Esophagus muscularis mucosa (tissue), 4 donors: Measurements from ENCODE around the gene KIAA0930. TPM values are rescaled to one million over a fixed set of nuclear protein-coding genes. Genes with fewer than 3 reads are reported as not detected.

Source experiments
- DNase-seq: peaks from one replicate; pipeline ENCODE4 v3.0.0-alpha.2; 2017; ENCODE audit errors: extremely low spot score
- H3K27ac ChIP-seq, 4 donors: fragments of 200-600 bp; sonication (generic); replicated peaks in 1 of 4; 1 replicate in 3 of 4; 2 replicates in 1 of 4; pipeline ENCODE4 v1.5.1; 2016 to 2019; ENCODE audit warnings: mild to moderate bottlenecking in 1 of 4
- H3K27me3 ChIP-seq, 4 donors: fragments of 200-600 bp; sonication (generic); one replicate each; pipeline versions ENCODE4 v1.5.1 to v1.6.0; 2016 to 2019
- H3K36me3 ChIP-seq, 4 donors: fragments of 200-600 bp; sonication (generic); one replicate each; pipeline ENCODE4 v1.5.1; 2016 to 2019
- H3K4me1 ChIP-seq, 4 donors: fragments of 200-600 bp; sonication (generic); one replicate each; pipeline ENCODE4 v1.5.1; 2016 to 2019
- H3K4me3 ChIP-seq, 4 donors: fragments of 200-600 bp; sonication (generic); 1 replicate in 2 of 4; 2 replicates in 2 of 4; pipeline ENCODE4 v1.5.1; 2016 to 2019; ENCODE audit warnings: mild to moderate bottlenecking in 4 of 4, moderate library complexity in 1 of 4
- H3K9me3 ChIP-seq, 4 donors: fragments of 200-600 bp; sonication (generic); 1 replicate in 3 of 4; 2 replicates in 1 of 4; pipeline ENCODE4 v1.5.1; 2016 to 2019
- CTCF ChIP-seq, 3 experiments: fragments of 200-600 bp in 2 of 3; fragments of 450-650 bp in 1 of 3; sonication (generic) in 2 of 3; IDR thresholded peaks; one replicate each; pipeline ENCODE4 v1.5.1; 2017 to 2019; ENCODE audit warnings: antibody characterized with exemption in 3 of 3, mild to moderate bottlenecking in 2 of 3, moderate library complexity in 1 of 3
- EP300 ChIP-seq: sonication (generic); formaldehyde crosslinking; IDR thresholded peaks from one replicate; pipeline ENCODE4 v1.6.1; 2017; ENCODE audit warnings: antibody characterized with exemption
- POLR2A ChIP-seq: fragments of 450-650 bp; IDR thresholded peaks from one replicate; pipeline ENCODE4 v1.6.1; 2017; ENCODE audit warnings: antibody characterized with exemption, moderate library complexity, mild to moderate bottlenecking, low read depth
- POLR2AphosphoS5 ChIP-seq, 2 donors: sonication (generic); formaldehyde crosslinking; IDR thresholded peaks; one replicate each; pipeline ENCODE4 v1.6.1; 2017; ENCODE audit warnings: antibody characterized with exemption in 2 of 2
- WGBS: methylation state at CpG from one replicate; pipeline ENCODE4 v1.1.5; 2018; 5-methylcytosine and 5-hydroxymethylcytosine counted together
- intact Hi-C: fragments of 100-400 bp; cut with DNase I; formaldehyde crosslinking; loops from one replicate; pipeline ENCODE4 v1.15.1; 2023
- total RNA-seq, 4 donors: library from RNA; depleted of rRNA; stranded (reverse); fragments of >200 nt; gene quantifications; one replicate each; pipeline versions ENCODE4 v1.1.0 to v1.2.1, GENCODE V29; 2016

The KIAA0930 gene
- total RNA-seq, 4 donors from 2014 or later, result 31.6 to 67.1 (median 46.8) TPM

- peaks cover 0 to 29% (median 15%) of the 10 kb centered on the region in 4 donors for H3K36me3 ChIP-seq
- peaks cover 12 to 41% (median 27%) of the 10 kb centered on the region in 4 donors for H3K4me1 ChIP-seq
- intact Hi-C loops, result no loop called here
- no peak overlapping the region for H3K4me3 ChIP-seq
- H3K27ac ChIP-seq, result peak overlapping the region in 1 of 4 donors; percentile 41
- 80% methylated on average over 3 of the region's 3 CpGs for WGBS
- H3K9me3 ChIP-seq, result no peaks in the 10 kb centered on the region
- no peak for TF ChIP-seq EP300
- TF ChIP-seq POLR2AphosphoS5 (IDR thresholded peaks at IDR 0.05), result no peak
- no peak for TF ChIP-seq CTCF (IDR thresholded peaks at IDR 0.05)
- no peak for TF ChIP-seq POLR2A
- no peaks in the 10 kb centered on the region for H3K27me3 ChIP-seq
- DNase-seq, result no peak
These were observed 82.8 kb downstream of the KIAA0930 start for GRCh38 chr22:45157907-45158306.

GRCh38 chr22:45155050-45155840 lies 85.4 kb downstream of the KIAA0930 start:
- no peak for DNase-seq
- H3K27ac ChIP-seq, result no peak overlapping the region
- intact Hi-C loops, result no loop called here
- peaks cover 2 to 24% (median 11%) of the 10 kb centered on the region in 4 donors for H3K4me1 ChIP-seq
- TF ChIP-seq EP300 (no peak), CTCF (IDR thresholded peaks at IDR 0.05) (no peak), POLR2A (no peak), POLR2AphosphoS5 (IDR thresholded peaks at IDR 0.05) (no peak)
- no peak overlapping the region for H3K4me3 ChIP-seq
- peaks cover 0 to 43% (median 17%) of the 10 kb centered on the region in 4 donors for H3K36me3 ChIP-seq
- no peaks in the 10 kb centered on the region for H3K27me3 ChIP-seq
- no peaks in the 10 kb centered on the region for H3K9me3 ChIP-seq
- 75% methylated on average over 9 of the region's 9 CpGs for WGBS

DNA sequence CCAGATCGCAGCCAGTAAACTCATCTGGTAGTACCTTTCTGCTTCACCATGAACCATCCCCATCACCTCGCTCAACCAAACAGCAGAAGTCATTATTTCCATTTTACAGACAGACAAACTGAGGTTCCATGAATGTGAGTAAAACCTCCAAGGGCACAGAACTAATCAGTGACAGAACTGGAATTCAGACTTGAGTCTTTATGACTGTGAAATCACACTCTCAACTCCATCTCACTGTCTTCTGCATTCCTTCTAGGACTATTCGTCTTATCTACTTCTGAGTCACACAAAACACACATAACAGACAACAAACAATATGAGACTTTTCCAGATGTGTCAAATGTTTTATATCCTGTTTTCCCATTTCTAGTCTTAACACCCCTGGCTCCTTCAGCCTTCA lies 86.3 kb downstream of the KIAA0930 start:
- H3K9me3 ChIP-seq, result no peaks in the 10 kb centered on the region
- peaks cover 0 to 15% (median 5%) of the 10 kb centered on the region in 4 donors for H3K4me1 ChIP-seq
- DNase-seq, result no peak
- intact Hi-C loops, result no loop called here
- no peaks in the 10 kb centered on the region for H3K27me3 ChIP-seq
- H3K36me3 ChIP-seq, result peaks cover 0 to 46% (median 19%) of the 10 kb centered on the region in 4 donors
- TF ChIP-seq CTCF (IDR thresholded peaks at IDR 0.05) (no peak), EP300 (no peak)
- no peak overlapping the region for H3K27ac ChIP-seq
- no peak overlapping the region for H3K4me3 ChIP-seq
- WGBS, result 94% methylated on average over 3 of the region's 3 CpGs

DNA sequence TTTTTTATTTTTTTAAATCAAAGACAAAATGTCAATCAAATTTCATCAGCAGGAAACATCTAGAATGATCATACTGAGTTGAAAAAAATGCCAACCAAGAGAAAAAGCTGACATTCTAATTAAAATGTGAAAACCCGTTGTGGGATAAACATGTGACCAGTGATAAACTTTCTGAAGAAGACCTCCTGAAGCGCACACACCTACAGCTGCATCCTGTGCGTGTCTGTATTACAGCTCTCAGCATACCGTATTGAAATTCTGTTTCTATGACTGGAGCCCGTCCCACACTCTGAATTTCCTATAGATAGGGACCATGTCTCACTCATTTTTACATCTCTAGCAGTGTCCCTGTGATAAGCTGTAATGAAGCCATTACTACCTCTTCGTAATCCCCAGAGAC lies 89.2 kb downstream of the KIAA0930 start:
- no peak for DNase-seq
- Histone ChIP-seq H3K27me3 (no peaks in the 10 kb centered on the region), H3K27ac (no peak overlapping the region), H3K4me3 (no peak overlapping the region), H3K36me3 (peaks cover 0 to 32% (median 6%) of the 10 kb centered on the region in 4 donors), H3K4me1 (no peaks in the 10 kb centered on the region), H3K9me3 (no peaks in the 10 kb centered on the region)
- intact Hi-C loops, result no loop called here
- 82% methylated on average over 6 of the region's 6 CpGs for WGBS
- TF ChIP-seq POLR2A (no peak), EP300 (no peak), POLR2AphosphoS5 (IDR thresholded peaks at IDR 0.05) (no peak), CTCF (IDR thresholded peaks at IDR 0.05) (no peak)
